GM19328 (cell line): ENCODE measurements around the gene POU3F1.

Experiments used
- ATAC-seq: cut with Tn5 transposase; IDR thresholded peaks from one replicate; pipeline ENCODE4 v1.9.1; 2021; ENCODE audit warnings: mild to moderate bottlenecking, moderate library complexity; ENCODE audit not compliant: unreplicated experiment

Gene POU3F1

DNA sequence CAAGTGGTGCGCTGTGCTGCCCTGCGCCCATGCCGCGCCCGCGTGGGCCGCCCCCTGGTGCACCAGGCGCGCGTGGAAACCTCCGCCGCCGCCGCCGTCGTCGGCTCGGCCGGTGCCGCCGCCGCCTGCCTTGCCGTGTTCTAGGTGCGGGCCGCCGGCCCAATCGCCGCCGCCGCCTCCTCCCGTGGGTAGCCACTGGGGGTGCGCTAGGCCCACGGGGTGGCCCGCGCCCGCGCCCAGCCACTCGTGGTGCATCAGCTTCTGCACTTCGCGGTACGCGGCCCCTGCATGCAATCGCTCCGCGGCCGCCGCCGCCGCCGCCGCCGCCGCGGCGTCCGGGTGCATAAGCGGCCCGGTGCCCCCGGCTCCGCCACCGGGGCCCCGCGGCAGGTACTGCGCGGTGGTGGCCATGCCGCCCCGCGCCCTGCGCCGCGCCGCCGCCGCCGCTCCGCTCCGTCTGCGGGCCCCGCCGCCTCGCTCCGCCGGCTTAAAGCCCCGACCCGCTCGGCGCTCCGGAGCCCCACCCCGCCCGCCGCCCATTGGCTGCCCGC lies at the start of gene POU3F1:
Gene POU3F1 (minus strand): TSS at position 461 of the 551 bp plus-strand sequence. CDS start 50 bp downstream, at position 411.
- ATAC-seq: no peak

DNA sequence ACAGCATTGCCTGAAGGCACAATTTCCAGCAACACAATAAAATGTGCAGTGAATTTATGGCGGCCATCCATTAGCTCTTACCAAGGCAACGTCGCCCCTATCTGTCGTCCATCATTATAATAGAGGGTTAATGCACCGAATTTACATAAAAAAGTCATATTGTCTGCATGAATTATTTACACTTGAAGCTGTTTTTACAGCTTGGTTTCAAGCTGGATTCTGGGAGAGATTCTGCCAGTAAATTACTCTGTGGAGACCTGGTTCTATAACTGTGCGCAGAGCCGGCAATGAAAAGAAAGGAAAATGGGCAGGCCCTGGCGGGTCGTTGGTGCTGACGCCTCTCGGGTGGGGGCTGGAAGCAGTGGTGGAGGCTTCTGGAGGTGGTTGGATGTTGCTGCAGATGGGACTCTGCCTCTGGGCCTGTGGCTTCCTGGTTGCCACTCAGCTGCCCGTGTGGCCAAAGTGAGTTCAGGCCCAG lies 48.9 kb upstream of the POU3F1 start:
- no peak for ATAC-seq

DNA sequence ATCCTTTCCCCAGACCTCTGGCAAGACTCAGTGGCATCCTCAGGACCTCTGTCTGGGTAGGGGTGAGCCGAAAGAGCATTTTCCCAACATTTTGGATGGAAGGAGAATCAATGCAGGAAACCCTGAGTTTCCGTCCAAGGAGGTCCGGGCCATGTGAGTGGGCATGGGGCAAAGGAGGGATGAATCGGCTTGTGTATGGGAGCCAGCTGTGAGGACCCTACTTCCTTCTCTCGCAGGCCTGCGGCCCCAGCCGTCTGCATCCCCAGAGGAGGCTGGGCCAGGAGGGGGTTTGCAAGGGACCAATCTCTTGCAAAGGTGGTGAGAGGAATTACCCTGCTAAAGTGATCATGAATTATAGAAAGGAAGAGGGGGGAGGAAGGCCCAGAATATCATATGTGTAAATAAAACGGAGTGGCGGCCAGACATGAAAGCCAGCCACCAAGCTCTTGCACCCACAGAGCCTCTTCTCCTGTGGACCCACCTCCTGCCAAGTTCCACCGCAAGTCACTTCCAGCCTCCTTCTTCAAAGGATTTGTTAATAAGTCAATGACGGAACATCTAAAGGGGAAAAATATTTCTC lies 48.2 kb upstream of the POU3F1 start:
- ATAC-seq: no peak

DNA sequence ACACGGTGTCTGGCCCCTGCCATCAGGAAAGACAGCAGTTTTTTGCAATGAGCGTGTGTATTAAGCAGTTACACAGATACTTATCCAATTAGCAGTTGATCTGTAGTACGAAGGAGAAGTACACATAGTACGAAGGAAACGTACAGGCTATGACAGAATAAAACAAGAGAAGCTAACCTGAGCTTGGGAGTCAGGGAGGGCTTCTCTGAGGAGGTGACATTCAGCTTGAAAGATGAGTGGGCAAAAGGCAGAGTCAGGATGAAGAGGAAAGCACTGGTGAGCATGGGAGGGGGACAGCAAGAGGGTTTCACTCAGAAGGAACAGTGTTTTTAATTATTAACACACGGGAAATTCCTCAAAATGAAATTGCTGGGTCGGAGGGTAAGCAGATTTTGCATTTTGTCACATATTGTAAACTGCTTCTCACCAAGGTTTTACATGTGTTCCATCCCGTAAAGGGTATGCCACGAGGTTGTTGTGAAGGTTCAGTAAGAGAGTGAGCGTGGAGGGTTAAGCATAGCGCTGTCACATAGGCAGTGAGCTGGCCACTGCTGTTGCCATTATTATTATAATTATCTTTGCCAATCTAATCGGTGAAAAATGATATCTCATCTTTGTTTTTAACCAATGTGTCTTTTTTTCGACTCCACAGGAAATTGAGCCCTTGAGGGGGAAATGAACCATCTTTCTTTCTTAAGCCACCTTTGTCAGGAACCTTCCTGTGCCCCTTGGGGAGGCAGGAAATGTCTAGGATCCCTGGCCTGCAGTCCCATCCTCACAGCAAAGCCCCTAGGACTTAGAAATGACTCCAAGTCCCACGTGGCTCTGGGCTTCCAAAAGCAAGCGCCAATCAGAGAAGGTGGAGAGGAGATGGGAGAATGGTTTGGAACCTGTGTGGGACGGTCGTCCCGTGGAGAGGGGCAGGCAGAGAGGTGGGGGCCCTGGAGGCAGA lies 47.3 kb upstream of the POU3F1 start:
- no peak for ATAC-seq

DNA sequence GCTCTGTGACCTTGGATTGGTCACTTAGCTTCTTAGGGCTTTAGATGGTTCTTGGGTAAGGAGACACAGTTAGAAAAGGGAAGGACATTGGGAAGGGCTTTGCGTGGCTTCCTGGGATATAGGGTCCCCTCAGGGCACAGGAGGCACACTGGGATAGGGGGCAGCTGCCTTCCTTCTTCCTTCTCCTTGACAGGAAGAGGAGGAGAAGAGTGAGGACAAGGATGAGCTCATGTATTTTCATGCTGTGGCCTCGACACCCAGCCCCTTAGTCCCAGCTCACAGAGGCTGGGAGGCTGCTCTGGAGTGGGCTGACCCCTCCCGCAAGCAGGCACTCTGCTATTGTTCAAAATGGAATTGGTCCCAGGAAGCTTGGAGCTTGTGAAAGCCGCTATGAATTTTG lies 45.7 kb upstream of the POU3F1 start:
- ATAC-seq: no peak

DNA sequence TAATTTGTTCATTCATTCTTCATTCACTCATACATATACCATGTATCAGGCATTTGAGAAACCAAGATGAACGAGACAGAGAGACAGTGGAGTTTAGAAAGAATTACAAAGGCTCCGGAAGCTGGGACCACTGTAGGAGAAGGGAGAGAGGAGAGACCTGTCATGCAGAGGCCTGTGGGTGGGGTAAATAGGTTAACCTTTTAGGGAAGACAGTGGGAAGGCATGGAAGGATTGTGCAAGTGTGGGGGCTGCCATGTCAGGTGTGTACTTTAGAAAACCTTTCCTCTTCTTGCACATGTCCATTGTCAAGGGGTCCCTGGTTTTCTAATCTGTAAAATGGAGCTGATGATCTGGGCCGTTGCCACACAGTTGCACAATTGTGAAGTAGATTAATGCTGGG lies 44.2 kb upstream of the POU3F1 start:
- no peak for ATAC-seq

DNA sequence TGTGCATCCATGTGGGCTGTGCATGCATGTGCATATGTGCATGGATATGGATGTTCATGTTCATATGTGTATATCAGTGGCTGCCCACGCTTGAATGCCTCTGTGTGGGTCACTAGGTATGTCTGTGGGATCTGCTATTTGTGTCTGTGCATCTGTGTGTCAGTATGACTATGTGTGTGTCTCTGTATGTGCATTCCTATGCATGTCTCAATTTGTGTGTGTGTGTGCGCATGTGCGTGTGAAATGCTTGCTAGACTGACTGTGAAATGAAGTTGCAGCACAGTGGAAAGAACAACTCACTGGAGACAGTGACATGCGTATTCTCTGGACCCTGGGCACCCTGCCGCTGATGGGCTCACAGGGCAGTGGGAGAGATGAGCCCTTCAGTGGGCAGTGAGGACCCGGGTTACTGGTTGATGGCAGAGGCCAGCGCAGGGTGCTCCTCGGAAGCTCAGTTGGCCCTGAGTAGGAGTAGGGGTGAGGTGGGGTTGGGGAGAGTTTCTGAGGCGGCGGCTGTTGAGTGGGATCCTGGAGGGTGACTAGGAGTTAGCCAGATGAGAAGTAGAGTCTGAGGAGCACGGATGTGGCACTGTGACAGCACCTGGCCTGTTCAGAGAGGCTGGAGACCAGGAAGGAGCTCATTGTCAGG lies 43.2 kb upstream of the POU3F1 start:
- ATAC-seq: no peak

DNA sequence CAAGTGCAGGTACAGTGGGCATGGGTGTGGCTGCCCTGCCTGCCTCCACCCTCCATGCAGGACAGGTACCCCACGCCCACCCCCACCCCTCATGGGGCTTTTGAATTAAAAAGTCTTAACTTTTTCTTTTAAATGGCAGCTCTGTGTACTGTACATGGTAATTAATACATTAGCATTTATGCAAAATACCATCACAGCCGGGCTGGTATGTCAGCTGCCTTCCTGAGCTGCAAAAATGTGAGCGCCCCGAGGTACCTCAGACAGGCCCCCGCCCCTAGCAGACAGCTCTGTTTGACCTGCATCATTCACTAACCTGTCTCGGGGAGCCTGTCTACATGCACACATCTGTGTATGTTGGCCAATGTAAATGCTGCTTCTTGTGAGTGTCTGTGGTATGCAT lies 42.2 kb upstream of the POU3F1 start:
- no peak for ATAC-seq

DNA sequence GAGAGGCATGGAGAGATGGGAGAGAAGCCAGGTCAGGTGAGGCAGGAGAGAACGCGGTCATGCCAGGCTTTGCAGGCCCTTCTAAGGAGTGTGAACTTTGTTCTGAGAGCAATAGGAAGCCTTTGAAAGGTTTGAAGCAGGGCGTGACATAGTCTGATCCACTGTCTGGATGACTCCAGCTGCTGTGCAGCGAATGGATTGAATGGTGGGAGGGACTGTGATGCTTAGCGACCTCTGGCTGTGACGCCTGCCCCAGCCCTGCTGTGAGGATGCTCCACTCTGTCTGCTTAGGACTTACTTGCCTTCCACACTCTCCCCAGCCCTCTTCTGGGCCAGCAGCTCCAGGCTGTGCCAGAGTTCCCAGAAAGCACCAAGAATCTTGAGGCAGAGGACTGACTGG lies 41.8 kb upstream of the POU3F1 start:
- ATAC-seq: no peak

DNA sequence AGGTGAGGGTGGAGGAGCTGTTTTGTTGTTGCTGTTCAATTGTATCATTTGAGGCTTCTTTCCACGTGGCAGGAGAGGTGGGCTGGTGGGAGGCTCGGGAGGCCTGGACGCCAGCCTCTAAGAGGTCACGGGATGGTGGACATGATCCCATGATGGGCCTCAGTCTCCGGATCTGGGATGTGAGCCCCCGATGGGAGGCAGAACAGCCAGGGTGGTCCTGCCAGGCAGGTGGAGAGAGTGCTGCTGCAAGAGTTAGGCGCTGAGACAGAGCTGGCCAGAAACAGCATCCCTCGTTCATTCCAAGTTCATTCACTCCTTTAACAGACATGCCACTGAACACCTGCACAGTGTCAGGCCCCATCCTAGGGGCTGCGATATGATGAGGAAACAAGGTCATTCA lies 41.1 kb upstream of the POU3F1 start:
- no peak for ATAC-seq

DNA sequence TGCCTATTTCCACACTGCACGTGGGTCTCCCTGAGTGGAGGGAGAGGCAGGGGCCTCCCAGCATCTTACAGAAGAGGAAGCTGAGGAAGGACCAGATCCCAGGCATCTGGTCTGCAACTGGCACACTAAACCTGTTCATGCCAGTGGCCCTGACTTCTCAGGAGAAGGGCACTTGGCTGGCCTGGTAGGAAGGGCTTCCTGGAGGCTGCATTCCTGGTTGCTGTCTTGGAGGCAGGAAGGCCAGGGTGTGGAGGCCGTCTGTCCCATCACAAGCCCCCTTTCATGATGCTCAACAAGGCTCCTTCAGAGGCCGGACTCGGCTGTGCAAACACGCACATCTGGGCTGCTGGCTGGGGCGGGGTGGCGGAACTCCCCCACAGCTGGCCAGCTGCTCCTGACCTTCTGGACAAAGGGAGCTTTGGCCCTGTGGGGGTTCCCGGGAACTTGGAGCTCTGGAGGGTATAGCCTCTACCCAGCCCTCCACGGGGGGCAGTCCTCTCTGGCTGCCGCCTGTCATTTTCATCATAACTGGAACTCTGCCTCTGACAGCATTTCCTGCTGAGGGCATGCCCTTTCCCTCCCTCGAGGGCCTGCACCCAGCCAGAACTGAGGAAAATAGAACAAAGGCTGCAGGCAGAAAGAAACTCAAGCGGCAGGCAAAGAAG lies 39.2 kb upstream of the POU3F1 start:
- ATAC-seq: no peak

DNA sequence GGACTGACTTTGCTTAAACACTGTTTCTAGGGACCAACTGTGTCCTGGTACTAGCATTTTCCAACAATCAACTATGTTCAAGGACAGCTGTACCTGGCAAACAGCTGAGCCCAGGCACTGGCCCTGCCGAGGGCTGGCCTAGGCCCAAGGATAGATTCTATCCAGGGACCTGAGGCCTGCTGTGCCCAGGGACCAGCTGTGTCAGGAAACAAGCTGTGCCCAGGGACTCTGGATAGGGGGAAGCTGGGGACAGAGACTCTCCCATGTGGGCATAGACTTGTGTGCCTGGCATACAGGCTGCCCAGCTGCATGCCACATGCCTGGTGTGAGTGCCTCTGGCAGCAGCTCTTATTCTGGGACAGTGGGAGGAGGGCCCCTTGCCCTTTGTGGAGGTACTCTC lies 38.1 kb upstream of the POU3F1 start:
- ATAC-seq: no peak

DNA sequence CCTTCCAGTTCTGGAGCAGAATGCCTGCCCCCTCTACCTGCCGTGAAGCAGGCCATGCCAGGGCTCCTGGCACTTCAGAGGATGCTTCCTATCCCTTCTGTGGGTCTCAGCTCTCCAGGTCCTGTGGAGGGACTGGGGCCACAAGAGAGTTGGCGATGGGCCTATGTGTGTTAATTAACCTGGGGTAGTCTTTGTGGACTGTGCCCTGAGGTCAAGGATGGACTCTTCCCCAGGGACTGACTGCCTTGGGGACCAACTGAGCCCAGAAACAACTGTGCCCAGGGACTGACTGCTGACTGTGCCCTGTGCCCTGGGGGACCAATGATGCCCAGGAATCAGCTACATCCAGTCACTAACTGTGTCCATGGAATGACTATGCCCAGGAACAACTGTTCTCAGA lies 37.5 kb upstream of the POU3F1 start:
- no peak for ATAC-seq

DNA sequence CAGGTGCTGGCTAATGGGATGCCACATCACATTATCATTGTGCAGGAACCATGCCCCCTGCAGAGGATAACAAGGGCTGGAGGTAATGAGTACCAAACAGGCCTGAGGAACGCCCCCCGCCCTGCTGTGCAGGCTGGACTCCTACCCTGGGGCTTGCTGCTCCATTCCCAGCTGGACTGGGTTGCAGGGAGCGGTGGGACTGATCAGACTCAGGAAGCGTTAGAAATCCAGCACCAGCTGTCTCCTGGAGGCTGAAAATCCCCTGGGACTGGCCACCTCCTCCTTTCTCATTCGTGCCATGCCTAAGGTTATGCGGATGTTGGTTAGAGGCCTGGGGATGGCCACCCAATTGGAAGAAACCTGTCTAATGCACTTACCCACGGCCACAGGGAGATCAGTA lies 36.9 kb upstream of the POU3F1 start:
- no peak for ATAC-seq

DNA sequence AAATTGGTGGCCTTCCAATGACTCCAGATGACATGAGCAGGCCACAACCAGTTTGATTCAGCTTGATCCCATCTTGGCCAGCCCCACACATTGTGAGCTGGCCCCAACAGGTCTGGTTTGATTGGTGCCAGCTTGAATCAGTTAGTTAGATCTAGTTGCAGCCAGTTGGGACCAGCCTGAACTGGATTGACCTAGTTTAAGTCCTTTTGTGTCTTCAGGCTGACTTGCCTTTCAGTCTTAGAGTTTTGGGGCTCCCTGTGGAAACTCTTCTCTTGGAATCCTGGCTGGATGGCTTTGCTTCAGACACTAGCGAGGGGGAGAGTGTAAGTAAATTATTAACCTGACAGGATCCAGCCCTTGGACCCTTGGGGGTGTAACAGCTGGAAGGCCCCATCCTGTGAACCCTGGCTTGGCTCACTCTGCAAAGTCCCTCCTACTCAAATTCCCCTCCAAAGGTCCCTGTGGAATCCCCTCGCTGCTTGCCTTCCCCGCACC lies 36.2 kb upstream of the POU3F1 start:
- ATAC-seq: no peak

DNA sequence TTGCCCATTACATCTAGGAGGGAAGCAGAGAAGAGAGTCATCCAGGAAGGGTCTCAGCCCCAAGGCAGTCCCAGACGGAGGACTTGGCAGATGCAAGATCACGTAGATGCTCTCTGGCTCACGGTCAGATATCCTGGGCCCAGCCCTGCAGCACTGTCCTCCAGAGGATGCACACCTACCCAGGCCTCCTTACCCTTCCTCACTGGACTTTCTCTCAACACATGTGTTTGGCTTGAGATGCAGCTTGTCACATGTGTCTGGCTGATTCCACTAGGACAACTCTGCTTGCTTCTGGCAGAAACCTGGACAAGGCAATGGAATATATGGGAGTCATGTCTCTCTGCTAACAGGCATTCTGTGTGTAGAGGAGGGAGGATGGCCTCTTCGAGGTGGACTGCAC lies 32.4 kb upstream of the POU3F1 start:
- ATAC-seq: no peak

DNA sequence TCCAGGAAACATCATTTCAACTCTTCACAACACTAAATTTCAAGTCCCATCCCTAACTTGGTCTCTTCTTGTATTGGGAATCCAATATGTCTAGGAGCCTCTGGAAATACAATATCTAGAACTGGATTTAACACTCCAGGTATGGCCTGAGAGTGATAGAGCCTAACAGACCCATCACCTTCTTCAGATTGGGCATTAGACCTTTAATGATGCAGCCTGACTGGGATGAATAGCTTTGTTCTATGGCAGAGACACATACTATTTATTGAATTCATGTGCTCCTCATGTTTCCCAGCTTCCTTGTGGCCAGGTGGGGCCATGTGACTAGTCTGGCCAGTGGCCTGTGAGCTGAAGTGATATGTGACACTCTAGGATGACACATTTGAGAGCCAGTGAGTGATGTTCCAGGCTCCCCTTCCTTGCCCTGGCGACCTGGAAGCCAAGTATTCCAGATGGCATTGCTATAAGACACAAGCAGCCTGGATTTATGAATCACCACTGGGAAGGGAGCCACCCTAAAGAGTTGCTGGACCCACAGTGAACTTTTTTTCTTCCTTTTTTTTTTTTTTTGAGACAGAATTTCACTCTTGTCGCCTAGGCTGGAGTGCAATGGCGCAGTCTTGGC lies 31.0 kb upstream of the POU3F1 start:
- ATAC-seq: no peak

DNA sequence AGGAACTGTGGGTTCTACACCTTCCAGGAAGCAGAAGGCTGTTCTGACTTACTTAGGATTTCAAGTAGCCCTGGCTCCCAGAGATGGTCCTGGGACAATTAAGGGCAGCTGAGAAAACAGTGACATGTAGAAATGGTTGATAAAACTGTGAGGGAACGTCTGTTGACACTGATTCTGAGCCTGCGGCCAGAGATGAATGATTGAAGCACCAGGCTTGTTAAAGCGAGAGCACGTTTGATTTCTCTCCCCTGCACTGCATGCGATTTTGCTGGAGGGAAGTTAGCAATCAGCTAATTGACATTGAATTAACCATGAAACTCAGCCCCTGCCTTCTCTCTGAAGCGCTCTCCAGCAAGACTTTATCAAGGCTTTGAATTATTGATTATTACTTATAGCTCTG lies 29.9 kb upstream of the POU3F1 start:
- no peak for ATAC-seq

DNA sequence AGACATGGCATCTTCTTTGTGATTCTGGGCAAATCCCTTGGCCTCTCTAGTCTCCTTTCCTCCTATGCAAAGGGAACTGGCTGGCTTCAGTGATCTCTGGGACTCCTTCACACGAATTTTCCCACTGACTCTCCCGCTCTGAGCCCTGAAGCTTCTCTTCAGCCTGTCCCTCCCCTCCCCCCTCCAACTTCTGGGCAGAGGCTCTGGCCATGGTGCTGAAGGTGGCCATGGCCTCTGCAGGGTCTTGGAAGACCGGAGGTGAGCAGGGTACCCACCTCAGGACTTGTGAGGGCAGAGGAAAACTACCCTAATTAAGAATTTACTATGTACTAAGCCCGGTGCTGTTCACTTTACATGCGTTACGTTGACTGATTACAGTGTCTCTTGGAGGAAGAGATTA lies 29.4 kb upstream of the POU3F1 start:
- ATAC-seq: no peak

DNA sequence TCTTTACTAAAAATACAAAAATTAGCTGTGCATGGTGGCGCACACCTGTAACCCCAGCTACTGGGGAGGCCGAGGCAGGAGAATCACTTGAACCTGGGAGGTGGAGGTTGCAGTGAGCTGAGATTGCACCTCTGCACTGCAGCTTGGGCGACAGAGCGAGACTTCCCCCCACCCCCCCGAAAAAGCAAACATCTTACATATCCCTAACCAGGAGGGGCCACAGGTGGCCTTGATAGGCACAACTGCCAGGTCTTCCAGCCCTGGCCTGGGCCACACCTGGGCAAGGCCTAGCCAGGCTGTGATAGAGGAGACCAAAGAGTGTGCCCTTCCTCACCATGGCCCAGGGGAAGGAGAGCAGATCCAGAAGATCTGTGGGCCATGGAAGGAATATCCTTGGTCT lies 28.6 kb upstream of the POU3F1 start:
- no peak for ATAC-seq
